Right kidney (tissue), 9 donors: ENCODE results near the gene ATAD1.
A peak's percentile ranks its signal among the peaks of the same experiment; 100 is the strongest.
"Not testable (repeated sequence)": the region's sequence is repeated elsewhere in the genome, so short reads cannot be mapped to it uniquely, and the experiment has no call there.

Experiments
- DNase-seq: peaks from one replicate; pipeline ENCODE4 v3.0.0-alpha.2; 2016
- long read RNA-seq, 8 donors: transcript quantifications; one replicate each; lab custom pipeline, GENCODE V29; 2026

The ATAD1 gene, protein sequence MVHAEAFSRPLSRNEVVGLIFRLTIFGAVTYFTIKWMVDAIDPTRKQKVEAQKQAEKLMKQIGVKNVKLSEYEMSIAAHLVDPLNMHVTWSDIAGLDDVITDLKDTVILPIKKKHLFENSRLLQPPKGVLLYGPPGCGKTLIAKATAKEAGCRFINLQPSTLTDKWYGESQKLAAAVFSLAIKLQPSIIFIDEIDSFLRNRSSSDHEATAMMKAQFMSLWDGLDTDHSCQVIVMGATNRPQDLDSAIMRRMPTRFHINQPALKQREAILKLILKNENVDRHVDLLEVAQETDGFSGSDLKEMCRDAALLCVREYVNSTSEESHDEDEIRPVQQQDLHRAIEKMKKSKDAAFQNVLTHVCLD
- long read RNA-seq, donor 1, full-length matches to known transcripts, result 2 of 25 reads
- long read RNA-seq, donor 1, partial matches to known transcripts, result 13 of 25 reads
- long read RNA-seq, donor 1, other reads (novel, unspliced or antisense), result 10 of 25 reads
- long read RNA-seq, donor 2, full-length matches to known transcripts, result 4 of 14 reads
- long read RNA-seq, donor 2, partial matches to known transcripts, result 0 of 14 reads
- long read RNA-seq, donor 2, other reads (novel, unspliced or antisense), result 10 of 14 reads
- long read RNA-seq, donor 3, full-length matches to known transcripts, result 3 of 8 reads
- long read RNA-seq, donor 3, partial matches to known transcripts, result 0 of 8 reads
- long read RNA-seq, donor 3, other reads (novel, unspliced or antisense), result 5 of 8 reads
- long read RNA-seq, donor 4, partial matches to known transcripts, result 7 of 17 reads
- long read RNA-seq, donor 4, other reads (novel, unspliced or antisense), result 7 of 17 reads
- long read RNA-seq, donor 5, full-length matches to known transcripts, result 4 of 30 reads
- long read RNA-seq, donor 5, partial matches to known transcripts, result 14 of 30 reads
- long read RNA-seq, donor 5, other reads (novel, unspliced or antisense), result 12 of 30 reads
- long read RNA-seq, donor 6, full-length matches to known transcripts, result 4 of 15 reads
- long read RNA-seq, donor 6, partial matches to known transcripts, result 11 of 15 reads
- long read RNA-seq, donor 6, other reads (novel, unspliced or antisense), result 0 of 15 reads
- long read RNA-seq, donor 7, full-length matches to known transcripts, result 7 of 36 reads
- long read RNA-seq, donor 7, partial matches to known transcripts, result 18 of 36 reads
- long read RNA-seq, donor 7, other reads (novel, unspliced or antisense), result 11 of 36 reads
- long read RNA-seq, donor 8, full-length matches to known transcripts, result 4 of 25 reads
- long read RNA-seq, donor 8, partial matches to known transcripts, result 5 of 25 reads
- long read RNA-seq, donor 8, other reads (novel, unspliced or antisense), result 16 of 25 reads

DNA sequence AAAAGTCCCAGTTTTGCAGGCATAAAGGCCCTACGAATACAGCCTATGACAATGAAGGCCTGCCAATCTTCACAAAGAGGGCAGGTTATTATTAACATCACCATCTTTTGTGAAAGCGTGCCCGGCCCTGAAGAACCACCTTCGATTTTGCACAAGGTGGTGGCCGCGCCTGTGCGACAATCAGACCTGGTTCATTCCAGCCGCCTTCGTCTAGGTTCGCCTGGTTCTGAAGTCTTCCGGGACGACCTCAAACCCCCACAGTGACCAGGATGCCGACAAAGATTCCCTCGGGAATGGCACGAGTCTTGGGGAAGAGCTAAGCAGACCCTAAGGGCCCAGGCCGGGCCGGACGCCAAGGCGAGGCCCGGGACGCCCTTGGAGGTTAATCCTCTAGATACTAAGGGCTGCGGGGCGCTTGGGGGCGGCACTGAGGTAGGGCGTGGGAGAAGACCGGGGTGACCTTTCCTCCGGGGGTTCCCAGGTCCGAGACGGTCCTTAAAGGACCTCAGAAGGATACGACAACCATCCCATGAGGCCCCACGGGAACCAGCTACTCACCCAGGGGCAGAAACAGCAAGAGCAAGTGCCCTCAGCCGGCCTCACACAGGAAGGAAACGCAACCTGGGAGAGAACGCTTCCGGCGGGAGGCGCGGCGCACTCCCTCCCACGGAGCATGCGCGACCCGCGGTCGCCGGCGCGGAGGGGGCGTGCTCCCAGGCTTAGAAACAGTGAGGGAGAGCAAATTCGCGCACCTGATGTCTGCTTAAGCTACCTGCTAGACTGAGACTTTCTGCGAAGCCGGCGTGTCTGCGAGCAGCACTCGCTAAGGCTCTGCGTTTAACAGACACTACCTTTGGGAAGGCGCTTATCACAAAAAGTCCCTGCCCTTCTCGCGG lies at the start of gene ATAD1:
Gene ATAD1 (minus strand): TSS at position 618 of the 896 bp plus-strand sequence. CDS start 3,627 bp downstream, outside the sequence.
- peak; percentile 90 for DNase-seq

DNA sequence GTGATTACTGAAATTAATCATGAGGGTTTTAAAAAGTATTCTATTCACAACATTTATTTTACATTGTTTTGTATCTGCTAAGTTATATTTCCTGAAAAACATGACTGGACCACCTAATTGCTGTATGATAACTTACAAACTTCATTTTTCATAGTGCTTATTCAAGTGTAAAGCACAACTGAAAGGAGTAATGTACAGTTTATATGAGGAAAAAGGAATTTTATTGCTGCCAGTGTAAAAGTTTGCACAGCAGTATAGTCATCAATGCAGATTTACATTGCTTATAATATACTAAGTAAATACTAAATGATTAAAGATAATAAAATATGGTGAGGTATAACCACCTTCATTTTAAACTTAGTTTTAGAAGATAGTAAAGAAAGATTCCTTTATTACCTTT lies 49.4 kb upstream of the ATAD1 start:
- no peak for DNase-seq

DNA sequence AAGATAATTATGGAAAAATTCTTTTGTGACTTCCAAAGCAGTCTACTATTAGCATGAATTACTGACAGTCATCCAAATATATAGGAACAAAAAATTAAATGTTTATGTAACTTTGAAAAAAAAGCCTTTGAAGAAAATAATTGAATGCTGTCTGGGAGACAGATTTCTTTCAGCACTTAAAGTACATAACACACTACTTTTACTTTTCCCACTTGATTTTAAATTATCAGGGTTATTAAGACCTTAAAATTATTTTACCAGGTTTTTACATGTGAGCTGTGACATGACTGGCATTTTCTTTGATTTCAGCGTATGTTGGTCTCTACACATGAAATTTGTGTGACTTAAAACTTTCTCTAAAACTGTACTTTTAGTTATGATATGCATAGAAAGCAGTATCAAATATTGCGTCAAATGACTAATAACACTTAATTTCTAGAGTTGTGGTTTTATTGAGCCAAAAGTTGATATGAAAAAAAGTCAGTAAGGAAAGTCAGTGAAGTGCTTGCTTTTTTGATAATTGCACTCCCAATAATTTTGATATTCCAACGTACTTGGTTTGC lies 48.5 kb upstream of the ATAD1 start:
- no peak for DNase-seq

DNA sequence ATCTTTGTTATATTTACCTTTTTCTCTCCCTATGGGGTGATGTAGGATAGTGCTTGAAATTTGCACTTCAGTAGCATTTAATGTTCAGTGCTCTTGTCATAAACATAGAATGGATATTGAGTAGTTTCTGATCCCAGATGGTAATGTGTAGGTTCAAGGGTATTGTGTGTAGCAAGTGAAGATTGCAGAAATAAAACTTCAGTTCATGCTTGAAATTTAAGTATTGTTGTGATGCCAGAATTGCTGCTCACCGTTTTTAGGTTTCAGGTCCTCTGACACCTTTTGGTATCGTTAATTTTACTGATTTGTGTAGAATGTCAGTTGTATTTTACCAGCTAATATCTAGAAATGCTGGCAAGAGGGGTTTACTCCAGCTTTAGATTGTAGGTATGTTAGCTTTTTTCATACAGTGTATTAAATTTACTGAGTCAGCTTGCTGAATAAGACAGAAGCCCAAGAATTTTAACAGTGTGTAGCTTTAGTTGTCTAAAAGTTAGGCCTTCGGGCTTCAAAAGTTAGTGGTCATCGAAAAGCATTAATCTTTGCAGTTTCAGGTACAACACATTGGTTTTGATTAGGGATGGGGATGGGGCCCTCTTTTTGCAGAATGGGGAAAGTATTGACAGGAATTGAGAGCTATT lies 47.3 kb upstream of the ATAD1 start:
- DNase-seq, result peak; percentile 17

DNA sequence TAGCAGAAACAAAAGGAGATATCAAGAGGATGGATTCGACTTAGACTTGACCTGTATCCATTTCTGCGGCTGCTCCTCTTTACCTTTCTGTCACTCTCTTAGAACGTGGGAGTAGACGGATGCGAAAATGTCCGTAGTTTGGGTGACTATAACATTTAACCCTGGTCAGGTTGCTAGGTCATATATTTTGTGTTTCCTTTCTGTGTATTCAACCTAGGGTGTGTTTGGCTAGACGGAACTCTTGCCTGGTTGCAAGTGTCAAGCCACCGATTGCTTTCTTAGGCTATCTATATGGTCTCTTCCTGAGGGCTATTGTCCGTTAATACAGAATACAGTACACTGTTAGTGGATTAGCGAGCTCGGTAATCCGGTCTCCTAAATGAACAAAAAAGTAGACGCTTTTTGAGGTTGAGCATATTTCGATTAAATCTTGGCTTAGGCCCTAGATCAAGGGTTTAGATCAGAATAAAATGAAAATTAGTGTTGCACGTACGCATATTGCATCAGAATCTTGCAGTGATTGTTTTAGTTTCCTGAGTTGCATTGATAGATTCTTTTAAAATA lies 46.6 kb upstream of the ATAD1 start:
- DNase-seq, result no peak

DNA sequence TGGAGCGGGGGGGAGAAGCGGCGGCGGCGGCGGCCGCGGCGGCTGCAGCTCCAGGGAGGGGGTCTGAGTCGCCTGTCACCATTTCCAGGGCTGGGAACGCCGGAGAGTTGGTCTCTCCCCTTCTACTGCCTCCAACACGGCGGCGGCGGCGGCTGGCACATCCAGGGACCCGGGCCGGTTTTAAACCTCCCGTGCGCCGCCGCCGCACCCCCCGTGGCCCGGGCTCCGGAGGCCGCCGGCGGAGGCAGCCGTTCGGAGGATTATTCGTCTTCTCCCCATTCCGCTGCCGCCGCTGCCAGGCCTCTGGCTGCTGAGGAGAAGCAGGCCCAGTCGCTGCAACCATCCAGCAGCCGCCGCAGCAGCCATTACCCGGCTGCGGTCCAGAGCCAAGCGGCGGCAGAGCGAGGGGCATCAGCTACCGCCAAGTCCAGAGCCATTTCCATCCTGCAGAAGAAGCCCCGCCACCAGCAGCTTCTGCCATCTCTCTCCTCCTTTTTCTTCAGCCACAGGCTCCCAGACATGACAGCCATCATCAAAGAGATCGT lies 46.0 kb upstream of the ATAD1 start:
- DNase-seq, result peak; percentile 82

DNA sequence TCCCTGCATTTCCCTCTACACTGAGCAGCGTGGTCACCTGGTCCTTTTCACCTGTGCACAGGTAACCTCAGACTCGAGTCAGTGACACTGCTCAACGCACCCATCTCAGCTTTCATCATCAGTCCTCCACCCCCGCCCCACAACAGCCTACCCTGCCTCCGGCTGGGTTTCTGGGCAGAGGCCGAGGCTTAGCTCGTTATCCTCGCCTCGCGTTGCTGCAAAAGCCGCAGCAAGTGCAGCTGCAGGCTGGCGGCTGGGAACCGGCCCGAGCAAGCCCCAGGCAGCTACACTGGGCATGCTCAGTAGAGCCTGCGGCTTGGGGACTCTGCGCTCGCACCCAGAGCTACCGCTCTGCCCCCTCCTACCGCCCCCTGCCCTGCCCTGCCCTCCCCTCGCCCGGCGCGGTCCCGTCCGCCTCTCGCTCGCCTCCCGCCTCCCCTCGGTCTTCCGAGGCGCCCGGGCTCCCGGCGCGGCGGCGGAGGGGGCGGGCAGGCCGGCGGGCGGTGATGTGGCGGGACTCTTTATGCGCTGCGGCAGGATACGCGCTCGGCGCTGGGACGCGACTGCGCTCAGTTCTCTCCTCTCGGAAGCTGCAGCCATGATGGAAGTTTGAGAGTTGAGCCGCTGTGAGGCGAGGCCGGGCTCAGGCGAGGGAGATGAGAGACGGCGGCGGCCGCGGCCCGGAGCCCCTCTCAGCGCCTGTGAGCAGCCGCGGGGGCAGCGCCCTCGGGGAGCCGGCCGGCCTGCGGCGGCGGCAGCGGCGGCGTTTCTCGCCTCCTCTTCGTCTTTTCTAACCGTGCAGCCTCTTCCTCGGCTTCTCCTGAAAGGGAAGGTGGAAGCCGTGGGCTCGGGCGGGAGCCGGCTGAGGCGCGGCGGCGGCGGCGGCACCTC lies 45.3 kb upstream of the ATAD1 start, which contains the start of the genes KLLN and PTEN:
Gene KLLN (minus strand): TSS at position 481 of the 891 bp plus-strand sequence. CDS start 1,046 bp downstream, outside the sequence.
Gene PTEN (plus strand): TSS at position 573 of the 891 bp plus-strand sequence. CDS start 845 bp downstream, outside the sequence.
- peak; percentile 81 for DNase-seq

DNA sequence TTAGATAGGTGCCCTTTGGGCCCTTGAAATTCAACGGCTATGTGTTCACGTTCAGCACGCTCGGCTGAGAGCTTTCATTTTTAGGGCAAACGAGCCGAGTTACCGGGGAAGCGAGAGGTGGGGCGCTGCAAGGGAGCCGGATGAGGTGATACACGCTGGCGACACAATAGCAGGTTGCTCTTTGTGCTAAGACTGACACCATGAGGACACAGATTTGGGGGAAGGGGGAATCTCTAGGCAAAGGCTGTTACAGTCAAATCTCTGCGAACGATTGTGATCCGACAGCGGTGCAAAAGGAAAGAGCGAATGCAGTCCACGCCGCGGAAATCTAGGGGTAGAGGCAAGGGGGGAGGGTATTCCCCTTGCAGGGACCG lies 44.6 kb upstream of the ATAD1 start:
- DNase-seq, result no peak

DNA sequence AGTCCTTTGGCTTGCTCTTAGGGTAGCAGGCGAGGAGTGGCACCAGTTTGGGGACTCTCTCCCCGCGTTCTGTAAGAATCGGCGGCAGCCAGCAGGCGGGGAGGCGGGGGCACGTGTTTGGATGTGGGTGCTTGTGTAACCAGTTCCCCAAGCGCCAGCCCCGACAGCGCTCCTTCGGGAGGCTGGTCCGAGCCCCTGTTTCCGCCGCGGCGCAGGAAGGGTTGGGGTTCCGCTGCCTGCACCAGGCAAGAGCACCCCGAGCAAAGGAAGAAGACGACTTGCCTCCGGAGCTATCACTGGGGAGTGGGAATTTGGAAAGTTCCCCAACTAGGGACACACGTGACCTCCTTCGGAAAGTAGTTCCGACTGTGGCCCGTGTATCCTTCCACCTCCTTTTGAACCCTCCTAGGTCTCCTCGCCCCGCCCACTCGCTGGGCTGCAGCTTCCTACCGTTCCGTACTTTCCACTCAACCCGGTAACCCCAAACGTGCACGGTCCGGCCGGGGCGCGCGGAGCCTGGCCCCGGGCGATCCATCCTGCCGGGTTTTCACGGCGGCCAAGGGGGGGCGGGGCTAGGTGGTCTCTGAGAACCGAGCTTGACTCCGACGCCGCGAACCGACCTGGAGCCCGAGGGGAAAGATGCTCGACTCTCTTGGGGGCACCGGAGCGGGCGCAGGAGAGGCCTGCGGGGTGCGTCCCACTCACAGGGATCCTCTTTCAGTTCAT lies 44.1 kb upstream of the ATAD1 start:
- peak; percentile 98 for DNase-seq

DNA sequence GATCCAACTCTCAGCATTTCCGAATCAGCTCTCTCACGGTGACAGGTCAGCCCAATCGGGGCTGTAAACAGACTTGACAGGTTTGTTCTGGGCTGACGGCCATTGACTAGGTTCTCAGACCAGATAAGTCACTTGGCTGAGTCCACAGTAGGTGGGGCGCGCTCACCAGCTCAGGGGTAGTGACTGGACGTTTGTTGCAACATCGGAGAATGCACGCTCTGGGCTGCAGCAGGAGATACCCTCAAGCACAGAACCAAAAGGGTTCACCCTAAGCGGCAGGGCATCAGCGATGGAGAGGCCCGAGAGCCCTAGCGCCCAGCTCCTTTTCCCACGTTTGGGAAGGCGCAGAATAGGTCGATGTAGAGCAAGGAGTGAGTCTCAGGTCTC lies 43.5 kb upstream of the ATAD1 start:
- DNase-seq, result no peak

DNA sequence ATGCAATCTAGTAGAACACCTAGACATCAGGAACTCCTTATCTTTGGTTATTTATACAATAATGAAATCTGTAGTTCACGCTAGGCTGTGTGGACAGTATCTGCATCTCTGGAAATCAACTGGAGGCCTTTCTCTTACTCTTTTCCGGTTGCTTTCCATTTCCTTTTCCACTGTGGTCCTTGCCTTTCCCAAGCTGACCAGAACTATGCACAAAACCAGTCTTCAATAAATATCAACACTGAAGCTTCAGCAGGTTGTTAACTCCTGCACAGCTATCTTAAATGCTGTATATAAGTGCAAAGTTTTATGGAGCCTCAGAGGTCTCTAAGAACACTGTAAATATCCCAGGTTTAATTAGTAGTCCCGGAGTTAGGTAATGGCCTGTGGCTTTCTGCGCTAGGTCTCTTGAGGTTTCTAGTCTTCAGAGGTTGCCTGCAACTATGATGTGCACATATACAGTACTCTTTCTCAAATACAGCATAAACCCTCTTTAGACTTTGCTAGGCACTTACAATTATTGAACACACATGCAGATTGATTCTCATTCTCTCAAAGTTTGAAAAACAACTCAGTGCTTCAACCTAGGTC lies 42.9 kb upstream of the ATAD1 start:
- DNase-seq, result no peak

DNA sequence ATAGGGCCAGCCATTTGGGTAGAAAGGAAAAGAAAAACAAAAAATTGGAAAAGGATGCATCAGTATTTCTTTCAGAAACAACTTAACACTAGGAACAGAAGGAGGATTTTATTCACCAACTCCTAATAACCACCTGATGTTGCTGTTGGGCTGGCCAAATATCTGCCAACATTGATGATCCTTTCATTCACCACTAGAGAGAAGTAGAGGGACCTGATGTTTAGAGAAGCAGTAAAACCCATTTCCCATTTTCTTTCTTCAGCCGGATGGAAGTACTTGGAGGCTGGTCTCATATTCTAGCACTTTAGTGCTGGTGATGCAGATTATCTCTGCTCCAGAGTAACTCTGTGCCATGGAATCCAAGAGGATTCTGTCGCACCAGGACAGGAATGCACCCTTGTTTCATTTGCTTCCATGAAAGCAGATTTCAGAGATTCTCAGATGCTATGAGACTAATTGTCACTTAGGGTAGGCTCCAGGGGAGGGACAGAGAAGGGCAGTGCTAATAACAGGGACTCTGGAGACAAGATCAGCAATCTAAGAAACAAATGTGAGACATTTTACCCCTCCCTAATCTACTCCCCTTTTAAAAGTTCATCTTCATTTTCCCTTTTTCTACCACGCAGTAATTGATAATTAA lies 42.2 kb upstream of the ATAD1 start:
- DNase-seq, result no peak

DNA sequence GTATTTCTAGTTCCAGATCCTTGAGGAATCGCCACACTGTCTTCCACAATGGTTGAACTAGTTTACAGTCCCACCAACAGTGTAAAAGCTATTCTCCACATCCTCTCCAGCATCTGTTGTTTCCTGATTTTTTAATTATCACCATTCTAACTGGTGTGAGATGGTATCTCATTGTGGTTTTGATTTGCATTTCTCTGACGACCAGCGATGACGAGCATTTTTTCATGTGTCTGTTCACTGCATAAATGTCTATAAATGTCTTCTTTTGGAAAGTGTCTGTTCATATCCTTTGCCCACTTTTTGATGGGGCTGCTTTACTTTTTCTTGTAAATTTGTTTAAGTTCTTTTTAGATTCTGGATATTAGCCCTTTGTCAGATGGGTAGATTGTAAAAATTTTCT lies 37.6 kb upstream of the ATAD1 start:
- DNase-seq, result not testable (repeated sequence)

DNA sequence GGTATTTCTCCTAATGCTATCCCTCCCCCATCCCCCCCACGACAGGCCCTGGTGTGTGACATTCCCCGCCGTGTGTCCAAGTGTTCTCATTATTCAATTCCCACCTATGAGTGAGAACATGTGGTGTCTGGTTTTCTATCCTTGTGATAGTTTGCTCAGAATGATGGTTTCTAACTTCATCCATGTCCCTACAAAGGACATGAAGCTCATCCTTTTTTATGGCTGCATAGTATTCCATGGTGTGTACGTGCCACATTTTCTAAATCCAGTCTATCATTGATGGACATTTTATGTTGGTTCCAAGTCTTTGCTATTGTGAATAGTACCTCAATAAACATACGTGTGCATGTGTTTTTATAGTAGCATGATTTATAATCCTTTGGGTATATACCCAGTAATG lies 37.2 kb upstream of the ATAD1 start:
- DNase-seq, result not testable (repeated sequence)

DNA sequence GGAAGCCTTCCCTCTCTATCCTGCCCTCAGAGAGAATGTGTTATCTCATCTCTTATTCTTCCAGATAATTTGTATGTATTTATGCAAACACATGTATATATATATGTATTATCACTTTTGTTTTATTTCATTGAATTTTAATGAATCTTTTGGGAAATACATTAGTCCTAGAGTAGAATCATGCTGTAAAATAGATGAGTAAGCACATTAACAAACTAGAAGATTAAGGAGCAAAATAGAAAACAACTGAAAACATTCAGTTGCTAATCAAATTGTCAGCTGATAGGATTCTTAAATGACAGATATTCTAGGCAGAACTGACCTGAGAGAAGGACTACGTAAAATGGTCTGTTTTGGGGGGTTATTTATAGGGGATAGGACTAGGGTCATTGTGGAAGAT lies 34.1 kb upstream of the ATAD1 start:
- DNase-seq, result no peak

DNA sequence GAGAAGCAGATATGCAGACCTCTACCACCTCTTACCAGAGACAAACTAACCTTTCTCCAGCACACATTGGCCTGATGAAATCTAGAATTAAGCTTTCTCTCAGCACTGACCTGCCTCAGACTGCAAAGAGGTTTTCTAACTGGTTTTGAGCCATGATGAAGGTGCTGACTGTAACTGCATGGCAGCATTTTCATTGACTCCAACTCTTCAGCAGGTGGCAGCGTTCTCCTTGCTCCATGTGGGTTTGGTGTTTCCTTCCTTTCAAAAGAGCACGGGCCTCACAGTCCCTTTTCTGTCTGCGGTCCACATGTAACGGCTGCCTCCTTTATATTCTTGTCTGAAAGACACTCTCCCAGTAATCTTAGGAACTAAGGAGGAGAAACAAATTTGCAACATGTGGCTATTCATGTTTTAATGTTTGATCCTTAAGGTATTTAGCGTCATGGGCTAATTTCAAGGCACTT lies 32.7 kb upstream of the ATAD1 start:
- peak; percentile 22 for DNase-seq

DNA sequence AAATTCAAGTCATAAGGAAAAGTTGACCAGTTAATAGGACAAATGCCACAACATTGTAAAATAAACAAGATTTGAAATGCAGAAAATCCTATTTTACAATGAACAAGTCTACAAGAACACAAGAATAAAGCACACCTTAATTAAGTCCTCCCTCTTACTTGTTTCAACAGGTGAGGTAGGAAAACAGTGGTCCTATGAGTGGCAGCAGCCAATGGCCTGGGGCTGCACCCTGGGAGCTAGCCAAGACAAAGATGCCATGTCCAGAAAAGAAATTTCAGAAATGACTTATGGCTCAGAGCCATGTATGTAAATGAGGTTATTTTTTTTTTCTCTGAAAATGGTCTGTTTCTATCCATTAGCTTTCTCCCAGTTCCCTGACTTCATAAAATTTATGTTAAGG lies 31.0 kb upstream of the ATAD1 start:
- no peak for DNase-seq
